Measurements from ENCODE around the gene SLC25A19.
"Not testable (repeated sequence)": the region's sequence is repeated elsewhere in the genome, so short reads cannot be mapped to it uniquely, and the experiment has no call there.

The SLC25A19 gene

DNA sequence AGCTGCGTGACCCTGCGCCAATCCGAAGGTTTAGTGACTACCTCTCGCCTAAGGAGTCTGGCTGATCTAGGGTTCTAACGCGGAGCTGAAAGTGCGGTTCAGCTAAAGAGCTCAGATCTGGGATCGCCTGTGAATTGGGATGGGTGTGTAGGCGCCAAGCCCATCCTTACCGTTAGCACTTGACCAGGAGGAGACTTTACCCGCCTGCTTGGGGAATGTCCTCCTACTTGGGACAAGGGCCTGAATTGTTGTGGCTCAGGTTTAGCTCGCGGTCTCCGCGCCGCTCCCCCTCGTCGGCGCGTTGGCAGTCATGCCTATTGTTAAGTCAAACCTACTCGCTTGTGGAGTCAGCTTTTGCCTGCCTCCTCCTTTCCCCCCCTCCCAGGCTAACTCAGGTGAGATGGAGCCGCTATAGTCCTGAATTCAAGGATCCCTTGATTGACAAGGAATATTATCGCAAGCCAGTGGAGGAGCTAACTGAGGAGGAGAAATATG, 27.1 kb downstream of the SLC25A19 start (continued):
- no peak for TF ChIP-seq CREB5 (CRISPR knock-in tag; IDR thresholded peaks at IDR 0.05; ENCODE audit: low read depth)
- no peak for TF ChIP-seq ZC3H10 (CRISPR knock-in tag; IDR thresholded peaks at IDR 0.05)
- TF ChIP-seq PPARA (CRISPR knock-in tag; IDR thresholded peaks at IDR 0.05; ENCODE audit: borderline replicate concordance), result no peak

DNA sequence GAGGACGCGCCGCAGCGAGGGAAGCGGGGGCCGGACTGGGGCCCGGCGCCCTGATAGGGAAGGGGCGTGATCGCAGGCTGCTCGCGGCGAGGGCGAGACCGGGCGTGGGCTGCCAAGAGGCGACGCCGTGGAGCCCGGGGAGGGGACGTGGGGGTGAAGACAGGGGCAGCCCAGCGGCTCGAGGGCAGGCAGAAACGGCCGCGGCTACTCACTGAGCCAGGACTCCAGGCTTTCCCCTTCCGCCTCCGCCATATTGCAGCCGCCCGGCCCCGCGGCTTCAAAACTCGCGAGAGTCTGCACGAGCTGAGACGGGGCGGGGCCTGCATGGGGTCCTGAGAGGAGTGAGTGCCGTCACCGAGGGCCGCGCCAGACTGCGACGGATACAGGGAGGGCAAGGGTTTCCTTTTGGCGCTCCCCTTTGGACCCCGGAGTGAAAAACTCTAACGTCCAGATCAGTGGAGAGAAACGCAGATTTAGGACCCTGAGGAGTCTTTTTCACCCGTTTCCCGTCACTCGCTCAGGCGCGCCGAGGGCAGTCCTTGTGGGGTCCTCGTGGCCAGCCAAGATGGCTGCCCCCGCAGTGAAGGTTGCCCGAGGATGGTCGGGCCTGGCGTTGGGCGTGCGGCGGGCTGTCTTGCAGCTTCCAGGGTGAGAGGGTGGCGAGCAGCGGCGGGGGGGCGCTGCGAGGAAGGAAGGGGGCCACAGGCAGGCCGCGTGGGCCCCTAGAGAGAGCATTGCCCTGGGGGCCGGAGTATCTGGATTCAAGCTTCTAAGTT, 27.7 kb downstream of the SLC25A19 start, which contains the start of the genes GGA3 and MRPS7:
TSS of gene GGA3 (minus strand) at position 271 of the 776 bp plus-strand sequence. CDS start at position 252, 19 bp downstream.
TSS of gene MRPS7 (plus strand) at position 544 of the 776 bp plus-strand sequence. CDS start at position 566, 22 bp downstream.
- TF ChIP-seq ISL1 (CRISPR knock-in tag; IDR thresholded peaks at IDR 0.05) (no peak), PPARA (CRISPR knock-in tag; IDR thresholded peaks at IDR 0.05; ENCODE audit: borderline replicate concordance) (no peak), PATZ1 (CRISPR knock-in tag; IDR thresholded peaks at IDR 0.05; ENCODE audit: borderline replicate concordance) (0 out of 2 replicates have a peak, but pooled peaks have one; percentile 36), ZFP3 (CRISPR knock-in tag; IDR thresholded peaks at IDR 0.05) (0 out of 2 replicates have a peak, but pooled peaks have one; percentile 21)
- TF ChIP-seq, protein P1, sequence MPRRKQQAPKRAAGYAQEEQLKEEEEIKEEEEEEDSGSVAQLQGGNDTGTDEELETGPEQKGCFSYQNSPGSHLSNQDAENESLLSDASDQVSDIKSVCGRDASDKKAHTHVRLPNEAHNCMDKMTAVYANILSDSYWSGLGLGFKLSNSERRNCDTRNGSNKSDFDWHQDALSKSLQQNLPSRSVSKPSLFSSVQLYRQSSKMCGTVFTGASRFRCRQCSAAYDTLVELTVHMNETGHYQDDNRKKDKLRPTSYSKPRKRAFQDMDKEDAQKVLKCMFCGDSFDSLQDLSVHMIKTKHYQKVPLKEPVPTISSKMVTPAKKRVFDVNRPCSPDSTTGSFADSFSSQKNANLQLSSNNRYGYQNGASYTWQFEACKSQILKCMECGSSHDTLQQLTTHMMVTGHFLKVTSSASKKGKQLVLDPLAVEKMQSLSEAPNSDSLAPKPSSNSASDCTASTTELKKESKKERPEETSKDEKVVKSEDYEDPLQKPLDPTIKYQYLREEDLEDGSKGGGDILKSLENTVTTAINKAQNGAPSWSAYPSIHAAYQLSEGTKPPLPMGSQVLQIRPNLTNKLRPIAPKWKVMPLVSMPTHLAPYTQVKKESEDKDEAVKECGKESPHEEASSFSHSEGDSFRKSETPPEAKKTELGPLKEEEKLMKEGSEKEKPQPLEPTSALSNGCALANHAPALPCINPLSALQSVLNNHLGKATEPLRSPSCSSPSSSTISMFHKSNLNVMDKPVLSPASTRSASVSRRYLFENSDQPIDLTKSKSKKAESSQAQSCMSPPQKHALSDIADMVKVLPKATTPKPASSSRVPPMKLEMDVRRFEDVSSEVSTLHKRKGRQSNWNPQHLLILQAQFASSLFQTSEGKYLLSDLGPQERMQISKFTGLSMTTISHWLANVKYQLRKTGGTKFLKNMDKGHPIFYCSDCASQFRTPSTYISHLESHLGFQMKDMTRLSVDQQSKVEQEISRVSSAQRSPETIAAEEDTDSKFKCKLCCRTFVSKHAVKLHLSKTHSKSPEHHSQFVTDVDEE (CRISPR knock-in tag; IDR thresholded peaks at IDR 0.05), result no peak
- ATAC-seq, result peak; percentile 97

DNA sequence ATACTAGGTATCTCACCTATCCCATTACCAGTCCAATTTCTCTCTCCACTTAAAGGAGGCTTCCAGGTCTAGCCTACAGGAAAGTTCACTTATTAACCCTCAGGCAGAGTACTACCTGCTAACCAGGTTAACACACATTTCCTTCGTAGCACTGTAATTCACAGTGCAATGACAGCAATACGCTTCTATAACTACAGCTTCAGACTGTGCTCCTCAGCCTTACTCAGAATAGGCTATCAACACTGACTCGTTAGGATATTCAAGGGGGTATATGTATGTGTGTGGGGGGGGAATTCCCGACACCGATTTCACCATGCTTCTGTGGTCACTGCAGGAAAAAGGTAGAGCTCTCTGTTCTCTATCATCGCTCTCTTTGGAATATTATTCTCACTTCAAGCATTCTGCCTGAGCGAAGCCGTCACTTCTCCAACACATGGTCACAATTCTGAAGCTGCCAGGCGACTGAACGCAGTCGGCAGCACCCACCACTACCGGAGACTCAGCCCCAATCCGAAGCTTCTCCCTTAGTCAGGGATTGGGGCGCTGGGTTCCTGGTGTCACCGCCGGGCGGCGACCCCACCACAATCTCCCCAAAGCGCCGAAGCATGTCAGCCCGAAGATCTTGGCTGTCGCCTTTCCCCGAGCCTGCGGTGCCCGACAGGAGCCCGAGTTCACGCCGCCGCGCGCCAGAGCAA, 28.4 kb downstream of the SLC25A19 start:
- peak; percentile 33 for ATAC-seq
- TF ChIP-seq ZC3H10 (CRISPR knock-in tag; IDR thresholded peaks at IDR 0.05), result no peak
- no peak for TF ChIP-seq GLIS3 (CRISPR knock-in tag; IDR thresholded peaks at IDR 0.05)
- TF ChIP-seq CSDC2 (CRISPR knock-in tag; IDR thresholded peaks at IDR 0.05), result no peak

DNA sequence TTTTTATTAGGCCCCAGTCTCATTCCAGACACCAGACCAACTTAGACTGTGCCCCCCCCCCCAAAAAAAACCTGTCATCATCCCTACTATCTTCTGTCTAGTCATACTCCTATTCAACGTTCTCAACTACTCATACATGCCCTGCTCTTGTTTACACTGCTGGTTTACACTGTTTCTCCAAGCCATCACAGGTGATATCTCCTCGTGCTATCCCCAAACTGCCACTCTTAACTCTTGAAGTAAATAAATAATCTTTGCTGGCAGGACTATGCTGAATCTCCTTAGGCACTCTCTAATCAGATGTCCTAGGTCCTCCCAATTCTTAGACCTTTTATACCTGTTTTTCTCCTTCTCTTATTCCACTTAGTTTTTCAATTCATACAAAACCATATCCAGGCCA, 32.0 kb downstream of the SLC25A19 start:
- not testable (repeated sequence) for ATAC-seq

GRCh38 chr17:75255954-75256698, 33.1 kb downstream of the SLC25A19 start:
- ATAC-seq, result not testable (repeated sequence)

DNA sequence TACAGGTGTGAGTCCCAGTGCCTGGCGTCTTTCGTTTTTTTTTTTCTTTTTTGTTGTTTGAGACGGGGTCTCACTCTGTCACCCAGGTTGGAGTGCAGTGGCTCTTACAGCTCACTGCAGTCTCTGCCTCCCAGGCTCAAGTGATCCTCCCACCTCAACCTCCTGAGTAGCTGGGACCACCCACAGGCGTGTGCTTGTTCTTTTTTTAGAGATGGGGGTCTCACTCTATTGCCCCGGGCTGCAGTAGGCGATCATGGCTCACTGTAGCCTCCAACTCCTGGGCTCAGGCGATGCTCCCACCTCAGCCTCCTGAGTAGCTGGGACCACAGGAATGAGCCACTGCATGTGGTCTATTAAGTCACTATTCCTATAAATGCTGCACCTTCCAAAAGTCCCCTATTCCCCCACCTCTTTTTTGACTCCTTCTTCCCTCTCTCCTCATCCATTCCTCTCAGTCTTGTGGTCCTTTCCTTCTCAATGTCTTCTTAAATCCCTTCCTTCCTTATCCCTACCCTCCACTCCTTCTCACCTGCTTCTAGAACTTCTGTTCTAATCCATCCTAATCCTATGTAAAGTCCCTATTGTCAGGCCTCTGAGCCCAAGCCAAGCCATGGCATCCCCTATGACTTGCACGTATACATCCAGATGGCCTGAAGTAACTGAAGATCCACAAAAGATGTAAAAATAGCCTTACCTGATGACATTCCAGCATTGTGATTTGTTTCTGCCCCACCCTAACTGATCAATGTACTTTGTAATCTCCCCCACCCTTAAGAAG, 37.0 kb downstream of the SLC25A19 start:
- no peak for ATAC-seq
- no peak for TF ChIP-seq TOX (CRISPR knock-in tag; IDR thresholded peaks at IDR 0.05; ENCODE audit: borderline replicate concordance)
- TF ChIP-seq OSR1 (CRISPR knock-in tag; IDR thresholded peaks at IDR 0.05), result no peak
- no peak for TF ChIP-seq ZNF565 (CRISPR knock-in tag; conservative IDR thresholded peaks at IDR 0.05; ENCODE audit: low read depth)
- no peak for TF ChIP-seq PATZ1 (CRISPR knock-in tag; IDR thresholded peaks at IDR 0.05; ENCODE audit: borderline replicate concordance)
- TF ChIP-seq ZFP30 (CRISPR knock-in tag; IDR thresholded peaks at IDR 0.05), result no peak
- no peak for TF ChIP-seq PPARA (CRISPR knock-in tag; IDR thresholded peaks at IDR 0.05; ENCODE audit: borderline replicate concordance)
- no peak for TF ChIP-seq BACH2 (CRISPR knock-in tag; IDR thresholded peaks at IDR 0.05; ENCODE audit: borderline replicate concordance)
- TF ChIP-seq, protein P1 (CRISPR knock-in tag; IDR thresholded peaks at IDR 0.05), result no peak
- TF ChIP-seq GLIS3 (CRISPR knock-in tag; IDR thresholded peaks at IDR 0.05), result no peak

Data from SK-N-SH treated with all-trans-retinoic acid at 6 μM for 48 hours (cell line).